ENCODE data around the gene RALGAPA2.

The RALGAPA2 gene

DNA sequence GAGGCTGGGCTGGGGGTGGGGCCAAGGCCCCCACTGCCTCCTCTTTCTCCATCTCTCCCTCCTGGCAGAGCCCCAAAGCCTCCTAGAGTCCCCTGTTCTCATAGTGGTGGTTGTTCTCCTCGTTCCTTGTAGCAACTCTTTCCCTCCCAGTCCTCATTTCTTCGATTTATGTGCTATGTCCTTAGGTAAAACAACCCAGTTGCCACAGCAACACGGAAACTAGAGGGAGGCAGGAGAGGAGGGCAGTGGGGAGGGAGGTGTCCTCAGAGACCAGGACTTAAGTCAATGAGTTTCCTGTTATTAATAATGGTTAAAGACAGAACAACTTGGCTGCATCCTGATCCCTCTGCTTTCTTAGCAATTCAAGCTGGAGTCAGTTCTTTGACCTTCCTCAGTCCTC is 183.6 kb downstream of the RALGAPA2 start:
- Mint-ChIP-seq H3K27me3 (no peaks in the 10 kb centered on the region), H3K4me3 (no peak overlapping the region), H3K27ac (no peak overlapping the region), H3K4me1 (no peaks in the 10 kb centered on the region), H3K36me3 (peaks cover 11% of the 10 kb centered on the region), H3K9me3 (no peaks in the 10 kb centered on the region)
- no peak for DNase-seq
- CTCF ChIA-PET = no interaction called here

GRCh38 chr20:20527661-20528060 is 184.8 kb downstream of the RALGAPA2 start:
- Mint-ChIP-seq H3K27ac (no peak overlapping the region), H3K4me3 (no peak overlapping the region), H3K9me3 (no peaks in the 10 kb centered on the region), H3K27me3 (no peaks in the 10 kb centered on the region), H3K4me1 (no peaks in the 10 kb centered on the region), H3K36me3 (peaks cover 12% of the 10 kb centered on the region)
- CTCF ChIA-PET = interaction anchor here (1.1 kb wide), 1 partner anchor 13 kb away, joined by 3 read pairs; no protein-coding TSS in a partner anchor
- DNase-seq = no peak

DNA sequence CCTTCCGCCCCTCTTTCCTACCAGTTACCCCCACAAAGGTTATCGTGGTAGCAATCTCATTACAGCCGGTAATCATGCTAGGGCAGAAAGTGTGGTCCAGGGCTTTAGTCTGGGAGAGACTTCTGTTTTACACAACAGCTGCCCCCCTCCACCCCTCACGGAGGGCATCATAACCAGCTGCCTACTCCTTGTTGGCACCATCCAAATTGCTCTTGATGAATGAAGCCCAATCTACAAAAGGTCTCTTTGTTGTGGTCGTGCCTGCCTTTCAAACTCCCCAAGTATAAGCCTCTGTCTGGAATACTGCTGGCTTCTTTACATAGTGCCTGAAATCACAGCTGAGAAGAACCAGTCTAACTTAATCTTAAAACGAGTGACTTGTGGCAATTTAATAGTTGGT is 186.7 kb downstream of the RALGAPA2 start:
- H3K4me3 Mint-ChIP-seq = no peak overlapping the region
- H3K4me1 Mint-ChIP-seq = no peaks in the 10 kb centered on the region
- CTCF ChIA-PET = no interaction called here
- DNase-seq = no peak
- H3K27me3 Mint-ChIP-seq = no peaks in the 10 kb centered on the region
- no peak overlapping the region for H3K27ac Mint-ChIP-seq
- peaks cover 14% of the 10 kb centered on the region for H3K36me3 Mint-ChIP-seq
- no peaks in the 10 kb centered on the region for H3K9me3 Mint-ChIP-seq

- CTCF ChIA-PET = no interaction called here
- Mint-ChIP-seq H3K4me1 (no peaks in the 10 kb centered on the region), H3K4me3 (no peak overlapping the region), H3K27ac (no peak overlapping the region), H3K27me3 (no peaks in the 10 kb centered on the region), H3K36me3 (peaks cover 18% of the 10 kb centered on the region), H3K9me3 (no peaks in the 10 kb centered on the region)
- no peak for DNase-seq
Measured at GRCh38 chr20:20525214-20525613, 187.2 kb downstream of the RALGAPA2 start.

GRCh38 chr20:20524756-20525155 is 187.7 kb downstream of the RALGAPA2 start:
- Mint-ChIP-seq H3K36me3 (peaks cover 20% of the 10 kb centered on the region), H3K9me3 (no peaks in the 10 kb centered on the region), H3K27me3 (no peaks in the 10 kb centered on the region), H3K4me1 (no peaks in the 10 kb centered on the region), H3K27ac (no peak overlapping the region), H3K4me3 (no peak overlapping the region)
- CTCF ChIA-PET = no interaction called here
- no peak for DNase-seq

DNA sequence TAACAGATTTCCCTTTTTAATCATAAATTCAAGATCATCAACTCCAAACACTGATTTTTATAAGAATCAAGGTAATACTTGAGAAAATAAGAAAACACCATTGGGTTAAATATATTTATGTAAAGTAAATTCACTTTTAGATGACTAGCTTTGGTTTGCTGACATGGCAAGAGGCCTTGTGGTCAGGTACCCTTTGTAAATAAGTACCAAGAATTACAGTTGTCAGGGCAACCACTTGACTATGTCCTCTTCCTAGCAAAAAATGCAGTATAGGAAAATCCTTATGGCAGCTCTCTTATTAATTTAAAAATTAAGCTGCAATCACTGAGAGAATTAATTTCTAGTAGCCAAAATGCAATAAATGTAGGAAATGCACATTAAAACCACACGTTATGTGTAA is 190.7 kb downstream of the RALGAPA2 start:
- H3K4me3 Mint-ChIP-seq = no peak overlapping the region
- H3K27ac Mint-ChIP-seq = no peak overlapping the region
- DNase-seq = no peak
- H3K4me1 Mint-ChIP-seq = no peaks in the 10 kb centered on the region
- no peaks in the 10 kb centered on the region for H3K9me3 Mint-ChIP-seq
- CTCF ChIA-PET = no interaction called here
- H3K36me3 Mint-ChIP-seq = peaks cover 33% of the 10 kb centered on the region
- no peaks in the 10 kb centered on the region for H3K27me3 Mint-ChIP-seq

GRCh38 chr20:20520776-20521175 is 191.7 kb downstream of the RALGAPA2 start:
- no peak overlapping the region for H3K27ac Mint-ChIP-seq
- H3K9me3 Mint-ChIP-seq = no peaks in the 10 kb centered on the region
- H3K4me1 Mint-ChIP-seq = no peaks in the 10 kb centered on the region
- DNase-seq = no peak
- H3K27me3 Mint-ChIP-seq = no peaks in the 10 kb centered on the region
- peaks cover 42% of the 10 kb centered on the region for H3K36me3 Mint-ChIP-seq
- CTCF ChIA-PET = no interaction called here
- H3K4me3 Mint-ChIP-seq = no peak overlapping the region

DNA sequence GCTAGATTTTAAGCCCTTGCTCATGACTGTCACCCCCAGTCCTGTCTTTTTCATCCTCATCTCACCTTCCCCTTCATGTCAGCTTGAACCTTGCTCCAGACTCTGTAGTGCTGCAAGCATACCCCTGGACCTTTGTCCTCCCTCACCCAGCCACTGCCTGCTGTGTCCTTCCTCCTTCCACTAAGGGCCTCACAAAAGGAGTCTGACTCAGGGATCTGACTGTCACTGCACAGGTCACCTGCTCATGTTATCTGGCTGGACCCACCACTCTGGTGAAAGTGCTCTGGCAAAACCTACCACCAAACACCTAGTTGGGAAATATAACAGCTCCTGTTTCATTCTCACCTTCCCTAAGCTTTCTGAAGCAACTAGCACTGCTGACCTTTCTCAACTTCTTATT is 193.2 kb downstream of the RALGAPA2 start:
- H3K27ac Mint-ChIP-seq = no peak overlapping the region
- CTCF ChIA-PET = no interaction called here
- no peak overlapping the region for H3K4me3 Mint-ChIP-seq
- no peak for DNase-seq
- no peaks in the 10 kb centered on the region for H3K27me3 Mint-ChIP-seq
- H3K4me1 Mint-ChIP-seq = no peaks in the 10 kb centered on the region
- H3K9me3 Mint-ChIP-seq = peaks cover 11% of the 10 kb centered on the region
- peaks cover 52% of the 10 kb centered on the region for H3K36me3 Mint-ChIP-seq

GRCh38 chr20:20518263-20518662 is 194.2 kb downstream of the RALGAPA2 start:
- Mint-ChIP-seq H3K27ac (no peak overlapping the region), H3K27me3 (no peaks in the 10 kb centered on the region), H3K36me3 (peaks cover 57% of the 10 kb centered on the region), H3K4me3 (no peak overlapping the region), H3K4me1 (no peaks in the 10 kb centered on the region), H3K9me3 (peaks cover 17% of the 10 kb centered on the region)
- DNase-seq = no peak
- CTCF ChIA-PET = no interaction called here

DNA sequence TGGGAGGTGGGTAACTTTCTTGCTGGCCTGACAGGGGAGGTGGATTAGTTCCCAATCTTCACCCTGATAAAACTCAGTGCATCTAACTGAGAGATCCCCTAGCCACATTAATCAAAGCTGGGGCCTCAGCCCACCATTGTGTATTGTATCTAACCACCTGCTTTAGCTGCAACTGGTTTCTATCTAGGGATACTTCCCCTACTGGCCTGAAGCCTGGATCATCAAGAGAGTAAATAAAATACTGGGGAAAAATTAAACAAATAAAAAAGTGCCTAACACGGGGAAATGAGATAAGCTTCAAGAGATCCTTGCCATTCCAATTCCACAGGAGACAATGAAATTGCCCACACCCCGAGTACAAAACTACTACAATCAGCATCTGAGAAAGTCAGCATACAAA is 195.1 kb downstream of the RALGAPA2 start:
- H3K4me3 Mint-ChIP-seq = no peak overlapping the region
- DNase-seq = no peak
- CTCF ChIA-PET = no interaction called here
- no peaks in the 10 kb centered on the region for H3K4me1 Mint-ChIP-seq
- no peaks in the 10 kb centered on the region for H3K27me3 Mint-ChIP-seq
- H3K9me3 Mint-ChIP-seq = peaks cover 17% of the 10 kb centered on the region
- peaks cover 67% of the 10 kb centered on the region for H3K36me3 Mint-ChIP-seq
- no peak overlapping the region for H3K27ac Mint-ChIP-seq

- Mint-ChIP-seq H3K4me3 (no peak overlapping the region), H3K27ac (no peak overlapping the region), H3K4me1 (no peaks in the 10 kb centered on the region), H3K9me3 (peaks cover 17% of the 10 kb centered on the region), H3K36me3 (peaks cover 66% of the 10 kb centered on the region), H3K27me3 (no peaks in the 10 kb centered on the region)
- CTCF ChIA-PET = interaction anchor here (1.1 kb wide), 1 partner anchor 14 kb away, joined by 3 read pairs; no protein-coding TSS in a partner anchor
- no peak for DNase-seq
Measured at GRCh38 chr20:20513720-20514119, 198.7 kb downstream of the RALGAPA2 start.

DNA sequence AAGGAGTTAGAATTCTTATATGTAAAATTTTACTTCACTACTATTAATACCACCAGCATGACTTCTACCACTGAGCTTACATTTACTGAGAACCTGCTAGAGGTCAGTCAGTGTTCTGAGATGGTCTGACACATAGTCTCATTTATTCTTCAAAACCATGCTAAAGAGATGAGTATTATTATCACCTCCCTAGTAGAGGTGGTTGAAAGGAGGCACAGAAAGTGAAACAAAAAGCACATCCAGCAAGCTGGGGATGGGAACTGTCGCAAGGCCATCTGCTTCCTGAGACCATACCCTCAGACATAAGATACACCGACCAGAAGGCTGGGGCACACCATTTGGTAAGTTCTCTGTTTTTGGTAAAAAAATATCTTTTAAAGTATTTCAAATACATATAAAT is 206.9 kb downstream of the RALGAPA2 start:
- Mint-ChIP-seq H3K27ac (peak overlapping the region; percentile 30), H3K36me3 (peaks cover 46% of the 10 kb centered on the region), H3K4me3 (no peak overlapping the region), H3K9me3 (no peaks in the 10 kb centered on the region), H3K4me1 (peaks cover 9% of the 10 kb centered on the region), H3K27me3 (no peaks in the 10 kb centered on the region)
- no peak for DNase-seq
- CTCF ChIA-PET = no interaction called here

GRCh38 chr20:20503777-20504530 is 208.5 kb downstream of the RALGAPA2 start:
- Mint-ChIP-seq H3K9me3 (no peaks in the 10 kb centered on the region), H3K27me3 (no peaks in the 10 kb centered on the region), H3K27ac (no peak overlapping the region), H3K4me1 (peaks cover 9% of the 10 kb centered on the region), H3K4me3 (no peak overlapping the region), H3K36me3 (peaks cover 46% of the 10 kb centered on the region)
- DNase-seq = no peak
- CTCF ChIA-PET = no interaction called here

- DNase-seq = no peak
- Mint-ChIP-seq H3K9me3 (no peaks in the 10 kb centered on the region), H3K27me3 (no peaks in the 10 kb centered on the region), H3K4me3 (no peak overlapping the region), H3K36me3 (peaks cover 48% of the 10 kb centered on the region), H3K4me1 (peaks cover 9% of the 10 kb centered on the region), H3K27ac (no peak overlapping the region)
- CTCF ChIA-PET = no interaction called here
Measured at GRCh38 chr20:20501128-20501527, 211.3 kb downstream of the RALGAPA2 start.

GRCh38 chr20:20500312-20500711 is 212.1 kb downstream of the RALGAPA2 start:
- Mint-ChIP-seq H3K27me3 (no peaks in the 10 kb centered on the region), H3K27ac (no peak overlapping the region), H3K36me3 (peaks cover 48% of the 10 kb centered on the region), H3K4me3 (no peak overlapping the region), H3K4me1 (peaks cover 2% of the 10 kb centered on the region), H3K9me3 (no peaks in the 10 kb centered on the region)
- no peak for DNase-seq
- CTCF ChIA-PET = no interaction called here
